NCI-H748 (cell line): ENCODE data around the gene TTC7B.
"Not testable (repeated sequence)": the region's sequence is repeated elsewhere in the genome, so short reads cannot be mapped to it uniquely, and the experiment has no call there.

Experiments
- DNase-seq: peaks from one replicate; lab custom pipeline; 2025; ENCODE audit not compliant: unreplicated experiment; lab: John Stamatoyannopoulos, UW

Gene TTC7B, protein sequence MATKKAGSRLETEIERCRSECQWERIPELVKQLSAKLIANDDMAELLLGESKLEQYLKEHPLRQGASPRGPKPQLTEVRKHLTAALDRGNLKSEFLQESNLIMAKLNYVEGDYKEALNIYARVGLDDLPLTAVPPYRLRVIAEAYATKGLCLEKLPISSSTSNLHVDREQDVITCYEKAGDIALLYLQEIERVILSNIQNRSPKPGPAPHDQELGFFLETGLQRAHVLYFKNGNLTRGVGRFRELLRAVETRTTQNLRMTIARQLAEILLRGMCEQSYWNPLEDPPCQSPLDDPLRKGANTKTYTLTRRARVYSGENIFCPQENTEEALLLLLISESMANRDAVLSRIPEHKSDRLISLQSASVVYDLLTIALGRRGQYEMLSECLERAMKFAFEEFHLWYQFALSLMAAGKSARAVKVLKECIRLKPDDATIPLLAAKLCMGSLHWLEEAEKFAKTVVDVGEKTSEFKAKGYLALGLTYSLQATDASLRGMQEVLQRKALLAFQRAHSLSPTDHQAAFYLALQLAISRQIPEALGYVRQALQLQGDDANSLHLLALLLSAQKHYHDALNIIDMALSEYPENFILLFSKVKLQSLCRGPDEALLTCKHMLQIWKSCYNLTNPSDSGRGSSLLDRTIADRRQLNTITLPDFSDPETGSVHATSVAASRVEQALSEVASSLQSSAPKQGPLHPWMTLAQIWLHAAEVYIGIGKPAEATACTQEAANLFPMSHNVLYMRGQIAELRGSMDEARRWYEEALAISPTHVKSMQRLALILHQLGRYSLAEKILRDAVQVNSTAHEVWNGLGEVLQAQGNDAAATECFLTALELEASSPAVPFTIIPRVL

GRCh38 chr14:90815822-90816662, at the start of gene TTC7B:
TTC7B (minus strand) TSS chr14:90816430; CDS start chr14:90816295, 135 bp downstream.
- DNase-seq = peak; percentile 80

DNA sequence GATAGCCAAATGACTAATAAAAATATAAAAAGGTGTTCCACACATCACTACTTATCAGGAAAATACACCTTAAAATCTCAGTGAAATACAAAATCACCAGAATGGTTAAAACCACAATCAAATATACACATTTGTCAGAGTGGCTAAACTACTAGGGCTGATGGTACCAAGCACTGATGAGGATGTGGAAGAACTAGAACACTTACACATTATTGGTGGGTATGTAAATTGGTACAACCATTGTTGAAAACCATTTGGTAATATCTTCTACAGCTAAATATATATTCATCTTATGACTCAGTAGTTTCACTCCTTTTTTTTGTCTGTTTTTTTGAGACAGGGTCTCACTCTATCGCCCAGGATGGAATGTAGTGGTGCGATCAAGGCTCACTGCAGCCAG, 48.5 kb upstream of the TTC7B start:
- DNase-seq = no peak

GRCh38 chr14:90858511-90858910, 42.3 kb upstream of the TTC7B start:
- no peak for DNase-seq

DNA sequence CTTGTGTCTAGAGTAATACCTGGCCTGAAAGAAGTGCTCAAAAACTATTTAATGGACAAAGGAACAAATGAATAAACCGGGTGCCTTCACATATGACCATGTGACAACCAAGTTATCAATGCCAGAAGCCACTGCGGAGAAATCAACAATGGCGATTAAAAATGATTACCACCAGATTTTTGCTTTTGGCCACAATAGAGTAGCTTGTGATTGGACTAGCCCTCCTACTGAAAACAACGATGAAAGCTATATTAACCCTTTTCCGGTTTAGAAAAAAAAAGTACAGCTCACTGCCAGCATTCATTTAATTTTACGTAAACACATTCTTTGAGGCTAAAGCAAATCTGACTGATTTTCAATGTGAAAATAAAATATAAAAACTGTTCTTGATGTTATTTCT, 41.6 kb upstream of the TTC7B start:
- no peak for DNase-seq

- DNase-seq = not testable (repeated sequence)
Measured at GRCh38 chr14:90856115-90856514, 39.9 kb upstream of the TTC7B start.

GRCh38 chr14:90853116-90853515, 36.9 kb upstream of the TTC7B start:
- DNase-seq = no peak

DNA sequence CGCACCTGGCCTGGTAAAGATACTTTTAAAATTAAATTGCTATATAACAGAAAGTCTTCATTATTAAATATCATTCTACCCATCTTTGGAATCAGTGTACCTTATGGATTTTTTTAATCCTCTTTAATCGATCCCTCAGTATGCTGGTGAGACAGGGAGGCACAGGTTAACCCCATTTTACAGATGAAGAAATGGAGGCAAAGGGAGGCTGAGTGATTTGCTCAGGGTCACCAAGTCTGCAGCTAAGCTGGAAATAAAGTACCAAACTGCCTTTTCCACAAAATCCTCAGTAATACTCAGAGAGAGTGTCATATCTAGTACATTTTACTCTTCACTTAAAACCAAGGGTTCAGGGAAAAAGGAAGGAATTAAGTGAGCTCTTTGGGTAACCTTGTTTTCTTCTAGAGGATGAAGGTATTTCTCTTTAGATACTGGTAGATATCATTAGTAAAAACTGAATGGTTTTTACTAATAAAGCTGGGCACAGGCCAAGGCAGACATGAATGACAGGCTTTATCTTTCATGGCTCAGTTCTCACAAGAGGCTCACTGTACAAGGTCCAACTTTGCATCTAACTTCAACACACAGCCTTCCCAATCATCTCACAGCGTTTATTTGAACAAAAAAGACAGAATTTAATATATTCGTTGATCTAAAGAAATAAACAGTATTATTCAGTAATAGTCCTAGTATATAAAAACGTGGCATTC, 35.3 kb upstream of the TTC7B start:
- no peak for DNase-seq

DNA sequence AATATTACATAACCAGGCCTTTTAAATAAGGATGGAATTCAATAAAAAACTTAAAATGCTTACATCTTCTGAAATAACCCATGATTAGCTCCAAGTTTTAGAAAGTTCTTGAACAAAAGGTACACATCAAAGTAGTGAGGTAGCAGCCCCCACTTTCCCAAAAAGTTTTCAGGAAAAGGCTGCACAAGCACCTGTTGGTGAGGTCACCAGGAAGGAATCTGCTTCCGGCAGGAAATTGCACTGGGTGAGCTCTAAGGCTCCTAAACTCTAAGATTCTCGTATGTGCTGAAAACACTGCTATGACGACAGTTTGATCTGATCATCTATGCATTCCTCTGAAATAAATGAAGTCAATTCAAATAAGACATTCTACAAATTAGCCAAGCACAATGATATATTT, 34.3 kb upstream of the TTC7B start:
- DNase-seq = no peak

- DNase-seq = no peak
Measured at GRCh38 chr14:90849787-90850444, 33.7 kb upstream of the TTC7B start.

GRCh38 chr14:90848944-90849731, 32.9 kb upstream of the TTC7B start:
- DNase-seq = no peak

DNA sequence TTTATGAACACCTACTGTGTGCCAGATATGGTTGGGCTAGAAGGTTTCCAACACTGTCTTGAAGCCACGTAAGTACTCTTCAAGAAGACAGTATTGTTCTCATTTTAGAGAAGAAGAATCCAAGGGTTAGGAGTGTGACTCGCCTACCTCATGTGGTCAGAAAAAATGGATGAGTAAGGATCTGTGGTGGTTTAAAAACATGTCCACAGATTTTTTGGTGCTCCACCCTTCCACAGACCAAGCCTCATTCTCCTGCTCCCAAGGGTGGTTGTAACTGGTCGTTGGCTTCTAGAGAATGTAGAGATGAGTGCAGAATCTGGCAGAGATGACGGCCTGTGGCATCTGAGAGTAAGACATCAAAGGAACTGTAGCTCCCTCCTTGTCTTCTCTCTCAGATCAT, 30.3 kb upstream of the TTC7B start:
- DNase-seq = no peak

DNA sequence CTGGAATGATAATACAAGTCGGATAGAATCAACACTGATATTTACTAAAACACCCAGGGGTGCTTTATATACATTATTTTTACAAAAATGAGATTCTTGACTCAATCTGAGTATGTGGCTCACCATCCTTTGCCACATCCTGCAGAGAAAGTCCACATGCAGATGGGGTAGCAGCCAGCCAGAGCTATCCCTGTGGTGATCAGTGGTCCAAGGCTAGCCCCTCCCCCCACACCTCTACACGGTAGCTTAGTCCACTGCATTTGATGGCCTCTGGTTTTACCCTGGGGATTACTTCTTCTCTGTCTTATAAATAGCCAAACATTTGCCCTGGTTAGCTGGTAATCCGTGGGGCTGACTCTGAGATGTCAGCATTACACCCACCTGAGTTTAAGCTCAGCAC, 28.1 kb upstream of the TTC7B start:
- DNase-seq = no peak

- no peak for DNase-seq
Measured at GRCh38 chr14:90842726-90843125, 26.5 kb upstream of the TTC7B start.

DNA sequence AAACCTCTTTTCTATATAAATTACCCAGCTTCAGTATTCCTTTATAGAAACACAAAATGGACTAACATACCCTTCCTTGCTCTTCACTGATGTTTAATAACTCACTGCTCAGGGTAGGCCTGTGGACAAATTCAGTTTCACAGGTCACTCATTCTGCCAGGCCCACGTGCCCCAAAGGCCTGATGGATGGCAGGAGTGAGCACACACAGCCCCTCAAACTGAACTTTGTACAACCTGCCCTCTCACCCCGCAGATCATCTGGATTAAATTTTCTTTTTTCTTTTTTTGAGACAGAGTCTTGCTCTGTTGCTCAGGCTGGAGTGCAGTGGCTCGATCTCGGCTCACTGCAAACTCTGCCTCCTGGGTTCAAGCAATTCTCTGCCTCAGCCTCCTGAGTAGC, 24.4 kb upstream of the TTC7B start:
- DNase-seq = not testable (repeated sequence)

- no peak for DNase-seq
Measured at GRCh38 chr14:90839889-90840266, 23.6 kb upstream of the TTC7B start.

- DNase-seq = no peak
Measured at GRCh38 chr14:90839024-90839888, 23.0 kb upstream of the TTC7B start.

DNA sequence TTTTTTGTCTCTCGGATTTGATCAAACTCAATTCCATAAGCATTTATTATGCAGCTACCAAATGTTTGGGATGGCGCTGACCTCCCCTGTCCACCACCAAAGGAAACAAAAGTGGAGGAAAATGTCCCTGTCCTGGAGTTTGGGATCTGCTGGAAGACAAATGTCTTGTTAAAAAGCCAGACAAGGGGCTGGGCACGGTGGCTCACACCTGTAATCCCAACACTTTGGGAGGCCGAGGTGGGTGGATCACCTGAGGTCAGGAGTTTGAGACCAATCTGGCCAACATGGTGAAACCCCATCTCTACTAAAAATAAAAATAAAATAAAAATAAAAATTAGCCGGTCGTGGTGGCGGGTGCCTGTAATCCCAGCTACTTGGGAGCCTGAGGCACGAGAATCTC, 22.3 kb upstream of the TTC7B start:
- not testable (repeated sequence) for DNase-seq

DNA sequence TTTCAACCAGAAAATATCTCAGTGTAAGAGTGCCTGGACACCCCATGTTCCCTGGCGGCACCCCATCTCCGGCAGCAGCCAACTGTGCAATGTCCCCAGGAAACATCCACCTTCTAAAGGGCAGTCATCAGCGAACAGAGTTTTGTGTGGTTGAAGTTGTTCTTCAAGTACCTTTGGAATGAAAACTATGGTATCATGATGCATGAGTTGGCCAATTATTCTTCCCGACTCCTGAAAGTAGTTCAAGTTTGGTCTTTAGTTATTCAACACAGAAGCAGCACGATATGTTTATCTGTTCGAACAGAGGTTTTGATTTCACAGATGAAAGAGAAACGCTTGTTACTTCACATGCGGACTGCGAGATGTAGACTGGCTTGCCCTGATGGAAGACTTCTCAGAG, 21.1 kb upstream of the TTC7B start:
- no peak for DNase-seq

- DNase-seq = no peak
Measured at GRCh38 chr14:90836692-90837063, 20.4 kb upstream of the TTC7B start.
